Smooth muscle cell (in vitro differentiated cells): ENCODE data around the gene CD40. TPM values are rescaled to one million over a fixed set of nuclear protein-coding genes. Genes with fewer than 3 reads are reported as not detected.

Experiments
- DNase-seq: peaks from one replicate; lab custom pipeline; 2025; ENCODE audit not compliant: unreplicated experiment; lab: John Stamatoyannopoulos, UW
- H2AFZ ChIP-seq: fragments of 200-600 bp; sonication (generic); 2 replicates; pipeline ENCODE4 v1.6.0; 2016; ENCODE audit warnings: antibody characterized with exemption, low read depth, mild to moderate bottlenecking
- H3F3A ChIP-seq: fragments of 200-600 bp; sonication (generic); 2 replicates; pipeline ENCODE4 v1.6.0; 2017; ENCODE audit warnings: antibody characterized with exemption, low read depth
- H3K27ac ChIP-seq: fragments of 200-600 bp; sonication (generic); 2 replicates; pipeline ENCODE4 v1.5.1; 2016; ENCODE audit warnings: low read depth, mild to moderate bottlenecking
- H3K27me3 ChIP-seq: fragments of 200-600 bp; sonication (generic); 2 replicates; pipeline ENCODE4 v1.6.1; 2016; ENCODE audit warnings: low read depth, mild to moderate bottlenecking
- H3K36me3 ChIP-seq: fragments of 200-600 bp; sonication (generic); 2 replicates; pipeline ENCODE4 v1.5.1; 2016; ENCODE audit warnings: low read depth
- H3K4me1 ChIP-seq: fragments of 200-600 bp; sonication (generic); 2 replicates; pipeline ENCODE4 v1.5.1; 2016; ENCODE audit warnings: low read depth
- H3K4me2 ChIP-seq: fragments of 200-600 bp; sonication (generic); 2 replicates; pipeline ENCODE4 v1.6.0; 2016; ENCODE audit warnings: mild to moderate bottlenecking
- H3K4me3 ChIP-seq: fragments of 200-600 bp; sonication (generic); 2 replicates; pipeline ENCODE4 v1.5.1; 2016; ENCODE audit warnings: mild to moderate bottlenecking
- H3K79me2 ChIP-seq: fragments of 200-600 bp; sonication (generic); 2 replicates; pipeline ENCODE4 v1.6.0; 2016; ENCODE audit warnings: low read depth, mild to moderate bottlenecking
- H3K9ac ChIP-seq: fragments of 200-600 bp; sonication (generic); 2 replicates; pipeline ENCODE4 v1.6.0; 2016; ENCODE audit warnings: low read depth
- H3K9me3 ChIP-seq: fragments of 200-600 bp; sonication (generic); replicated peaks from 2 replicates; pipeline ENCODE4 v1.5.1; 2016; ENCODE audit warnings: low read depth
- H4K20me1 ChIP-seq: fragments of 200-600 bp; sonication (generic); 2 replicates; pipeline ENCODE4 v1.6.0; 2016; ENCODE audit warnings: low read depth
- WGBS: methylation state at CpG from one replicate; pipeline ENCODE4 v1.1.7; 2016; ENCODE audit warnings: low lambda C conversion rate; 5-methylcytosine and 5-hydroxymethylcytosine counted together
- polyA plus RNA-seq: library from polyadenylated mRNA; unstranded; fragments of >200 nt; fragmentation: Nextera tagmentation; extraction: Ambion mirVana; gene quantifications from 2 replicates; pipeline ENCODE4 v1.2.1, GENCODE V29; 2016
- total RNA-seq: library from RNA; depleted of rRNA; stranded (reverse); fragments of >200 nt; gene quantifications from 2 replicates; pipeline ENCODE4 v1.2.3, GENCODE V29; 2014
- TF ChIP-seq, protein P1 (sequence below): fragments of 200-600 bp; sonication (generic); IDR thresholded peaks from 2 replicates; pipeline ENCODE4 v1.5.1; 2017; ENCODE audit warnings: borderline replicate concordance, mild to moderate bottlenecking, antibody characterized with exemption; ENCODE audit not compliant: insufficient read depth, poor library complexity, severe bottlenecking

CD40 gene
- total and polyA plus RNA-seq, 2 experiments from 2014 or later = 13.8 to 27.4 TPM

DNA sequence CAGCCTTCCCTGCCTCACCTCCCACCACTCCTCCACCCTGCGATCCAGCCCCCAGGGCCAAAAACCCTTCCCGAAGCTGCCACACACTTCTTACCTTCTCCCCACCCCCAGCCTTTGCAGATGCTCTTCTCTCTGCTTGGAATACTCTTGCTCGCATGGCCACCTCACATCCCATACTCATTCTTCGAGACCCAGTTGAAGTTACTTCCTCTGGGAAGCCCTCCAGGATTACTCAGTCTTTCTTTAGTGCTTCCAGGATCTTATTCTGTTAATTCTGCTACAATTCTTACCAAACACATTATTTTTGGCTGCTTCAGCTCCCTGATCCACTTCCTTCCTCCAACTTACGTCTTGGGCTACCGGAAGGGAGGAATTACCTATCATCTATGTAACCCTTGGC lies 54.3 kb downstream of the CD40 start:
- Histone ChIP-seq H3K4me2 (no peak overlapping the region), H2AFZ (no peak overlapping the region), H4K20me1 (no peaks in the 10 kb centered on the region), H3K79me2 (no peaks in the 10 kb centered on the region), H3F3A (no peaks in the 10 kb centered on the region), H3K9me3 (no peaks in the 10 kb centered on the region), H3K4me1 (no peaks in the 10 kb centered on the region), H3K36me3 (no peaks in the 10 kb centered on the region), H3K27ac (no peak overlapping the region), H3K9ac (no peak overlapping the region), H3K4me3 (no peak overlapping the region), H3K27me3 (peaks cover 71% of the 10 kb centered on the region)
- TF ChIP-seq, protein P1, sequence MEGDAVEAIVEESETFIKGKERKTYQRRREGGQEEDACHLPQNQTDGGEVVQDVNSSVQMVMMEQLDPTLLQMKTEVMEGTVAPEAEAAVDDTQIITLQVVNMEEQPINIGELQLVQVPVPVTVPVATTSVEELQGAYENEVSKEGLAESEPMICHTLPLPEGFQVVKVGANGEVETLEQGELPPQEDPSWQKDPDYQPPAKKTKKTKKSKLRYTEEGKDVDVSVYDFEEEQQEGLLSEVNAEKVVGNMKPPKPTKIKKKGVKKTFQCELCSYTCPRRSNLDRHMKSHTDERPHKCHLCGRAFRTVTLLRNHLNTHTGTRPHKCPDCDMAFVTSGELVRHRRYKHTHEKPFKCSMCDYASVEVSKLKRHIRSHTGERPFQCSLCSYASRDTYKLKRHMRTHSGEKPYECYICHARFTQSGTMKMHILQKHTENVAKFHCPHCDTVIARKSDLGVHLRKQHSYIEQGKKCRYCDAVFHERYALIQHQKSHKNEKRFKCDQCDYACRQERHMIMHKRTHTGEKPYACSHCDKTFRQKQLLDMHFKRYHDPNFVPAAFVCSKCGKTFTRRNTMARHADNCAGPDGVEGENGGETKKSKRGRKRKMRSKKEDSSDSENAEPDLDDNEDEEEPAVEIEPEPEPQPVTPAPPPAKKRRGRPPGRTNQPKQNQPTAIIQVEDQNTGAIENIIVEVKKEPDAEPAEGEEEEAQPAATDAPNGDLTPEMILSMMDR = no peak
- WGBS = 77% methylated on average over 6 of the region's 6 CpGs
- no peak for DNase-seq

DNA sequence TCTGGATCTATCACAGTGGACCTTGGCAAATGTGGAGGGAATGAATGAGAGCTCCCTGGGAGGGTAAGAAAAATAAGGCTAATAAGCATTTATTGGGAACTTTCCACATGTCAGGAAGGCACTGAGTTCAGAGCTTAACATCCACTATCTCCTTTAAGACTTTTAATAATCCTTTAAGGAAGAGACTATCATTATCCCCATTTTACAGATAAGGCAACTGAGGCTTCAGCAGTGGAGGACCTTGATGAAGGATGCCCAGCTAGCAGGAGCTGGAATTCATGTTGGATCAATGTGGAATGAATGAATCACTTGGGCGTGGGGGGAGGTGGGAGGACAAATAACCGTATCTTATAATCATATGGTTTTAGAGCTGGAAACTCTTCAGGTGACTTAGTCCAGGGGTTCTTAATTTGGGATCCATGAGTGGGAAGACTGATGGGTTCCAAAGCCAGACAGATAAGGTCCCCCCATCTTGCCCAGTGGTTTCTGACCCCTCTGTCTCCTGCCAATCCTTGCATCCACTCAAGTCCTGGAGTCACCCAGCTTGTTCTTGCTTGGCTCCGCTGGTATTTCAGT lies 54.9 kb downstream of the CD40 start:
- Histone ChIP-seq H3K9ac (no peak overlapping the region), H3K36me3 (no peaks in the 10 kb centered on the region), H3K4me3 (no peak overlapping the region), H3F3A (no peaks in the 10 kb centered on the region), H3K79me2 (no peaks in the 10 kb centered on the region), H2AFZ (no peak overlapping the region), H3K27ac (no peak overlapping the region), H3K9me3 (no peaks in the 10 kb centered on the region), H3K27me3 (peaks cover 71% of the 10 kb centered on the region), H4K20me1 (no peaks in the 10 kb centered on the region), H3K4me2 (no peak overlapping the region), H3K4me1 (no peaks in the 10 kb centered on the region)
- no peak for DNase-seq
- TF ChIP-seq, protein P1 = no peak
- WGBS = 71% methylated on average over 3 of the region's 3 CpGs

DNA sequence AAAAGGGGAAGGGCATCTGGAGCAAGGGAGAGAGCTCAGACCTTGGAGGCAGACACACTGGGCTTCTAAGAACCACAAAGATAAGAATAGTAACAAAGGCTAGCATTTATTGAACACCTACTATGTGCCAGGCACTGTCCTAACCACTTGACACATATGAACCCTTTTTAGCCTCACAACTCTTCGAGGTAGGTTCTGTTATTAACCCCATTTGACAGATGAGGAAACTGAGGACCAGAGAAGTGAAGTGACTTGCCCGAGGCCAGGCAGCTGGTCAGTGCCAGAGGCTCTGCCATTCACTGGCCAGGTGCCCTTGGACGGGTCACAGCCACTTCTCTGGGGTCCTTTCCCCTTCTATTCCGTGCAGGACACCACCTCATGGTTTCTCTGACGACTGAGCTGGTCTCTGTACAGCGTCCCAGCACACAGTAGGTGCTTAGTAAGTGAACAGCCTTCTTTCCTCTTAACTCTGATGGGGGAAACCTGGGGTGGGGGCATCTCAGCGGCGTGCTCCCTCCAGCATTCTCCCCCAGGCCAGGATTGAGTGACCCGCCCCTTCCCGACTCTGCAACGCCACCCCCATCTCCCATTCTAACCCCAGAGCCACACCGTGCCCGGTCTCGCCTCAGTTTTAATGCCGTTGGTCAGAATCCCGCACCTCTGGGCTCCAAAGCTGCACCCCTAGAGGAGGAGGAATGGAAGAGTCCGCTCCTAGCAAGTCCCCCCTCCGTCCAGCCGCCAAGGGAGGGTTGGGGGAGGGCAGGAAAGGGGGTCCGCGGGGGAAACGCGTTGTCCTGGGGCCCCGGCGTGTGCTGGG lies 55.7 kb downstream of the CD40 start:
- Histone ChIP-seq H3K79me2 (no peaks in the 10 kb centered on the region), H3K9me3 (no peaks in the 10 kb centered on the region), H3K27ac (no peak overlapping the region), H3F3A (no peaks in the 10 kb centered on the region), H3K4me1 (no peaks in the 10 kb centered on the region), H2AFZ (no peak overlapping the region), H3K27me3 (peaks cover 71% of the 10 kb centered on the region), H3K9ac (no peak overlapping the region), H3K4me3 (no peak overlapping the region), H3K36me3 (no peaks in the 10 kb centered on the region), H4K20me1 (no peaks in the 10 kb centered on the region), H3K4me2 (no peak overlapping the region)
- WGBS = 39% methylated on average over 24 of the region's 25 CpGs
- TF ChIP-seq, protein P1 = no peak
- DNase-seq = no peak
